ENCODE data around the gene ZNF641.
A peak's percentile ranks its signal among the peaks of the same experiment; 100 is the strongest.

ZNF641 gene

DNA sequence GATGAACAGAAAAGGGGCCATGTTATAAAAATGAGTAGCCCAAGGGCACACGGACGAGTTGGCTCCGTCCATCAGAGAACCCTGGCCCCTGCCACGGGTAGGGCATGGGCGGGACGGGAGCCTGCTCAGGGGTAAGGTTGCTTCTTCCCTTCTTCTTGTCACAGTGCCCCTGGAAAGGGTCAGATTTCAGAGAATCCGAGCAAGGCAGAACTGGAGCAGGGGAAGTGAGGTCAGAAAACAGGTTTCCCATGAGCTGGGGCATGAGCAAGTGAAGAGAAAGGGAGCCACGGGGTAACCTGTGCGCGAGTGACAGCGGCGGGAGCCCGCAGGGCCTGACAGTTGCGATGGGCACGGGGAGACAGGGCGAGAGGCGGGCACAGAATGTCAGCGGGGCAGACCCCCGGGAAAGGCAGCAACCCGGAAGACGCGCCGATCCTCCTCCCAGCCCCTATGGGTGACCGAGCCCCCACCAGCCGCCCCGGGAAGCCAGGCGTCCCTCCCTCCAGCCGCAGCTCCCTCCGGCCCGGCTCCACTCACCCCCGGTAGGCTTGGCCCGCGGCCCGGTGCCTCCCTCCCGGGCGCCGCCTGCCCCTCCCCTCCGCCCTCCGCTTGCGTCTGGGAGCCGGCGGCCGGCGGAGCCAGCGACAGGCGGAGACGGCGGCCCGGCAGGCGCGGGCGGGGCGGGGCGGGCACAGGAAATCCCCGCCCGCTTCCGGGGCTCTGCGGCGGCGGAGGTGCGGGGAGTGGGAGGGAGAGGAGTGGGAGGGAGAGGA lies at the start of gene ZNF641:
ZNF641 (minus strand) TSS at position 671 of the 773 bp plus-strand sequence. CDS start 2,829 bp downstream, outside the sequence.
- DNase-seq (ENCODE audit: low spot score), result peak; percentile 69

DNA sequence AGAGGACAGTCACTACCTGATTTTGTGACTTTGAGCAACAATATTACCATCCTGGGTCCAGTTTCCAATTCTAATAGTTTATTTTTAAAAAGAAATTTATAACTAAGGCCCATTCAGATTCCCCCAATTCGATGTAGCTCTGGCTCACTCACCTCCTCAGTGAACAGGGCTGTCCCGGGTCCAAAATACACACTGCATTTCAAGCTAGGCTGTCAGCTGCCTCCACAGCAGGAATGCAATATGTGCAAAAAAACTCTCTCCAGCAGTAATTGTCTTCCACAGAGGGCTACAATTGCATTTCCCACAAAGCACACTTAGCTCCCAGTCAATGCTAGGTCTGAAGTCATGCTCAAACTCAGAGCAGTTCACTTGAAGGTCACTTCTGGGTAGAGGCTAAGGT lies 39.3 kb upstream of the ZNF641 start:
- DNase-seq (ENCODE audit: low spot score), result no peak

DNA sequence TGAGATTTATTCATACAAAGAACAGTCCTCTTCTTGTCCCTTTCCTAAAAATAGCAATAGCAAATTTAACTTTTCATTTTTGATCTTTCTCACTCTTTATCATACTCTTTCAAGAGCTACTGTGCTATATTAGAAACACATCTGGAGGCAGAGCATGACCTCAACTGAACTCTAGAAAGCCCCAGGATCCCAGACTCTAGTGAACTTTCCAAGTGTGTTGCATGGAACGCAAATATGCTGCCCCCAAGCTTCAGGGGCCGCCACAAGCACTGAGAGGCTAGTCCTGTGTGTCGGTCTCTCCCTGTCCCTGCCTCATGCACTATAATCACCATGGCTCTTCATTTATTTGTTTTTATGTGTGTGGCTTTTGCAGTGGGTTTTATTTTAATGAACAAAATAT lies 38.7 kb upstream of the ZNF641 start:
- no peak for DNase-seq (ENCODE audit: low spot score)

GRCh38 chr12:48388938-48389337 lies 38.2 kb upstream of the ZNF641 start:
- DNase-seq (ENCODE audit: low spot score), result no peak

DNA sequence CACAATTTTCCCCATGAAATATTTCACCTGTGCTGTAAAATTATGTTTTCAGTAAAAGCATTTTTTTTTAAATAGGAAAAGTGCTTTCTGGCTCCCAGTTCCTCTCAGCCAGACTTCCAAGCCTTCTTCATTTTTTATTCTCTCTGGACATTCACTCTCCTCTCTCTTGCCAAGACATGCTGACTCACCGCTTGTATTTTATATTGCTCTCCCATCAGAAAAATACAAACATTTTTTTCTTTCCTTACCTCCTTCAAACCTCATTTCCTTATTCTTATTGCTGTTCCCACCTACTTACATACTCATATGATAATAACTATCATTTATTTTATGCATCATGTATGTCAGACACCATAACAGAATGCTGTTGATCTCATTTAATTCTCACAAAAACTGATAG lies 37.7 kb upstream of the ZNF641 start:
- no peak for DNase-seq (ENCODE audit: low spot score)

- no peak for DNase-seq (ENCODE audit: low spot score)
Observed at GRCh38 chr12:48380596-48380995, 29.9 kb upstream of the ZNF641 start.

- DNase-seq (ENCODE audit: low spot score), result no peak
Observed at GRCh38 chr12:48379794-48380193, 29.1 kb upstream of the ZNF641 start.

- no peak for DNase-seq (ENCODE audit: low spot score)
Observed at GRCh38 chr12:48377646-48378045, 26.9 kb upstream of the ZNF641 start.

GRCh38 chr12:48374164-48374563 lies 23.4 kb upstream of the ZNF641 start:
- no peak for DNase-seq (ENCODE audit: low spot score)

GRCh38 chr12:48366131-48366530 lies 15.4 kb upstream of the ZNF641 start:
- DNase-seq (ENCODE audit: low spot score), result no peak

GRCh38 chr12:48361664-48362339 lies 11.1 kb upstream of the ZNF641 start:
- no peak for DNase-seq (ENCODE audit: low spot score)

DNA sequence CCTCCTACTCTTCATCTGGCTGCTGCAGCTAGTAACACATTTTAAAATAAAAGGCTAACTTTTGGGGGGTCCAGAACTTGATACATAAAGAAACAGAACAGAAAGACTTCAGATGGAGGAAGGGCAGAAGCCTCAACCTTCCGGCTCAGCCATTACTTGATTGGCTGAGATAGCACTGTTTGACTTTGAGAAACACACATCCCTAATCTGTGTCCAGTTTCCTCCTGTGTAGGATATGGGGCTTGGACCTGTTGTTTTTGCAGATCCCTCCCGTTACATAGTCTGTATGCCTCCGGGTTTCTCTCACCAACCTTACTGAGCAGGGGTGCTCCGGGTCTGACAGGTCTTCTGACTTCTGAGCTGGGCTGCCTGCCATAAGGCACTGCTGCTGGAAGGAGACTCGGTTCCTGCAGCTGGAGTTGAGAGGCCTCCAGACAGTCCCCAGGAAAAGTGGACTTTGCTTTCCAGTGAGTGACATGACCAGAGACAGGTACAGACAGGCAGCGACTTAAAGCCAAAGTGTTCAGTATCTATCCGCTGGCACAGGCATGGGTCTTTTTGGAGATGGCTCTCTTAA lies 8.3 kb upstream of the ZNF641 start:
- DNase-seq (ENCODE audit: low spot score), result no peak

DNA sequence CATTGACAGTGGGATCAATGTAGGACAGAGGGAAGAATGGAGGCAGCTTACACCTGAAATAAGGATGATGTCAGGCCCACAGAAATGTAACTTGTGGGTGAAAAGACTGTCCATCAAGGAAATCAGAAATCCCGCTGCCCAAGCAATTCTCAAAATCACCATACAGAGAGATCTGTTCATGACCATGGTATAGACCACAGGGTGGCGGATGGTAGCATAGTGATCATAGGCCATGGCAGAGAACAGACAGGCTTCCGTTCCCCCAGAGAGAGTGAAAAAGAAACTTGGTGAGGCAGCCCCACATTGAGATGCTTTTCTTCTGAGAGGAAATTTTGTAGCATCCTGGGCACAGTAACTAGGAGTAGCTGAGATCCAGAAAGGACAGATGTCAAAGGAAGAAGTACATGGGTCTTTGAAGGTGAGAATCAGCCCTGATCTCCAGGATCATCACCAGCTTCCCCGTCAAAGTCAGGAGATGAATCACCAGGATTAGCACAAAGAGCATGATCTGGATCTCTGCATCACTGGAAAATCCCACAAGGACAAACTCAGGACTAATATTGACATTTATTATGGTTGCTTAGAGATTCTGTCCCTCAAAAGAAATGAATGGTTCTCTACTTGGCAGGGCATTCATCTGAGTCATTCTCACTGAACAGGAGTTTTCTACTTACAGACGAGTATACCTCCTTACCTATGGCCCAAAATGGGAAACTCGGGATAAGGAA lies 5.5 kb upstream of the ZNF641 start:
- DNase-seq (ENCODE audit: low spot score), result no peak

DNA sequence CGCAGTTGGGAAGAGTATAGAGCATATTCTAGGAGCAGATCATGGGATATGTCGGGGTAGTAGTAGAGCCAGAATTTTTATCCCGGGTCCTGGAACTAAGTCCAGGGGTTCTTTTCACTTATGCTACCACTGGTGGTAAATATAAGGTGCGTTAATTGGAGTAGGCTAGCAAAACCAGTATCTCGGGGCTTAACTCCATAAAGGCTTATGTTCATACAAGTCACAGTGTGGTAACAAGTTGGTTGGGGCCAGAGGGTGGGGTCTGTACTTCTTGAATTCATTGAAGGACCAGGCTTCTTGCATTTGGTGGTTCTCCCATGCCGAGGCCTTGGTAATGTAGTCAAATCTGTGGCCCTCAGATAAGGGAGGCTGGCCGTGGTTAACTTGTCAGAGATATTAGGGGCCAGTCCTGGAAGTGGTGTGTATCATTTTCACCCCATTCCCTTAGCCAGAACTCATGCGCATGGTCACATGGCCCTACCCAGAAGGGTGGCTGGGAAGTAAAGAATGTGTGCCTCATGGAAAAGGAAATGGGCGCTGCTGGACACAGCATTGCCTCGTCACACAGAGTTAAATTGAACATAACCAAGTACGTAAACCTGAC lies 1.5 kb upstream of the ZNF641 start:
- no peak for DNase-seq (ENCODE audit: low spot score)

- peak; percentile 75 for DNase-seq (ENCODE audit: low spot score)
Observed at GRCh38 chr12:48351022-48351708, 446 bp upstream of the ZNF641 start.

GRCh38 chr12:48349471-48349870 lies 1.2 kb downstream of the ZNF641 start:
- no peak for DNase-seq (ENCODE audit: low spot score)

DNA sequence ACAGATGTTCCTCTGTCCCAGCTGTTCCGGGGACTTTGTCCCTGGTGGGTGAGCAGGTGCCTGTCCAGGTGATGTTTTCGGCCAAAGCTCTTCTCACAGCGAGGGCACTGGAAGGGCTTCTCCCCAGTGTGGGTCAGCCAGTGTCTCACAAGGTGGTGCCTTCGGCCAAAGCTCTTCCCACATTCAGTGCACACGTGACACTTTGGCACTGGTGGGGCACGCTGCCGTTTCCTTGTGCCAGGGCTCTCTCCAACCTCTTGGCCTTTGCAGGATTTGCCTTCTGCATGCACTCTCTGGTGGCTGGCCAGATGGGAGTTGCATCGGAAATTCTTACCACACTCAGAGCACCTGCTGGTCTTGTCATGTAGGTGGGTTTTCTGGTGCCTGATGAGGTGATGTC lies 7.7 kb downstream of the ZNF641 start:
- DNase-seq (ENCODE audit: low spot score), result no peak

DNA sequence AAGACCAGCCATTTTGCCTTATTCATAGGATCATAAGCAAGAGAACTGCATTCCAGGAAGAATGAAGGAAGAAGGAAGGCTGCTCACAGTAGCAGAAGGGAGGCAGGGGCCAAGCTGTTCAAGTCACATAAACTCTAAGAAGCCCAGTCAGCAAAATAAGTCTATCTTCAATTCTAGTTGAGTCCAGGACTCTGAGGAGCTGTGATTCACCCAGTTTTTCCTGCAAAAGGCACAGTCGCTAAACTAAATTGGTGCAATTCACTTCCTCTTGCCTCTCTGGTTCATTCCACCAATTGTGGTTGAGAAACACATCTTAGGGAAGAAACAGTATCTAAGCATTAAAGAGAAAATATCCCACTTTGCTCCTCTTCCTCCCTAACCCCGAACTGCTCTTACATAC lies 9.8 kb downstream of the ZNF641 start:
- DNase-seq (ENCODE audit: low spot score), result no peak

GRCh38 chr12:48339442-48340117 lies 11.1 kb downstream of the ZNF641 start:
- no peak for DNase-seq (ENCODE audit: low spot score)

- no peak for DNase-seq (ENCODE audit: low spot score)
Observed at GRCh38 chr12:48336564-48336963, 14.2 kb downstream of the ZNF641 start.

DNA sequence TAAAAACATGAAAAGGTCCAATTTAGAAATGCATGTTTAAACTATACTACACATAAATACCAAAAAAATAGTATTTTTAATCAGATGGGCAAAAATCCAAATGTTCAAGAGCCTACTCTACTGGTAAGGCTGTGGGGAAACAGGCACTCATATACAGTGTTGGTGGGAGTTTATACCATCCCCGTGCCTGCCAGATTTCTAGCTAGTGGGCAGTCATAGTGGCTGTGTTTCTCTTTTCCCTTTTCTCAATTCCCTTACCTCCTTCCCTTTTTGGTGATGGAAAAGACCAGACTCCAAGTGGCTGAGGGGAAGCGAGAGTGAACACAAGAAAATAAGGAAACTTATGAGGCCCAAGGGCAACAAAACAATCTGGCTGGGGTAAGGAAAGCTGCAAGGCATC lies 14.7 kb downstream of the ZNF641 start:
- DNase-seq (ENCODE audit: low spot score), result no peak
